Astrocyte of the spinal cord (primary cell): ENCODE measurements around the gene PRPF8.

Experiments
- DNase-seq: peaks from one replicate; pipeline ENCODE4 v3.0.0; 2011; ENCODE audit warnings: low read depth, low spot score
- H3K4me3 ChIP-seq: 2 replicates; pipeline ENCODE4 v1.5.1; 2011; ENCODE audit warnings: low read depth, mild to moderate bottlenecking, low read length, moderate library complexity
- in situ Hi-C: cut with HindIII; loops from 2 replicates; pipeline ENCODE4 v1.10.0; 2017; ENCODE audit warnings: low sequenced_read_pairs
- TF ChIP-seq, protein P1 (sequence below): IDR thresholded peaks from 2 replicates; pipeline ENCODE4 v1.5.1; 2012; ENCODE audit warnings: low read depth, mild to moderate bottlenecking, low read length, inconsistent platforms

PRPF8 gene

DNA sequence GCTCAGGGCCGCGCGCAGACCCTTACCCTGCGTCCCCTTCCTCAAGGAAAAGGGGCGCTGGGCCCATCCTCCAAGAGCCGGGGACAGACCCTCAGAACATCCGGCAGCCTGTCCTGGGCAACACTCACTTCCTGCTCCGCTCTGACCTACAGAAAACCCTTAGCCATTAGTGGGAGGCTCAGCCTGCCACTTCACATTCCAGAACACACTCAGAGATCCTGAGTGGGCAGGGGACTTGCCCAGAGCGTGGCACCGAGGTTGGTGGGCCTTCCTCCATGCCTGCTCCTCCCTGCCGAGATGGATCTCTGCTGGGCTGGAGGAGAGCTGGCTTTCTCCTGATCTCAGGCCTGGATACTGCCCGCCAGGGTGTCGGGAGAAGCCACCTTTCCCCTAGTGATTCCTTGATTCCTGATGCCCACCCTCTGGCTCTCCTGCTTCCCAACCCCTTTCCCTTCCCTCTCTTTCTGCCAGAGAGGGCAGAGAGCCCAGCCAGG, 40.6 kb downstream of the PRPF8 start:
- no peak overlapping the region for H3K4me3 ChIP-seq
- TF ChIP-seq, protein P1, sequence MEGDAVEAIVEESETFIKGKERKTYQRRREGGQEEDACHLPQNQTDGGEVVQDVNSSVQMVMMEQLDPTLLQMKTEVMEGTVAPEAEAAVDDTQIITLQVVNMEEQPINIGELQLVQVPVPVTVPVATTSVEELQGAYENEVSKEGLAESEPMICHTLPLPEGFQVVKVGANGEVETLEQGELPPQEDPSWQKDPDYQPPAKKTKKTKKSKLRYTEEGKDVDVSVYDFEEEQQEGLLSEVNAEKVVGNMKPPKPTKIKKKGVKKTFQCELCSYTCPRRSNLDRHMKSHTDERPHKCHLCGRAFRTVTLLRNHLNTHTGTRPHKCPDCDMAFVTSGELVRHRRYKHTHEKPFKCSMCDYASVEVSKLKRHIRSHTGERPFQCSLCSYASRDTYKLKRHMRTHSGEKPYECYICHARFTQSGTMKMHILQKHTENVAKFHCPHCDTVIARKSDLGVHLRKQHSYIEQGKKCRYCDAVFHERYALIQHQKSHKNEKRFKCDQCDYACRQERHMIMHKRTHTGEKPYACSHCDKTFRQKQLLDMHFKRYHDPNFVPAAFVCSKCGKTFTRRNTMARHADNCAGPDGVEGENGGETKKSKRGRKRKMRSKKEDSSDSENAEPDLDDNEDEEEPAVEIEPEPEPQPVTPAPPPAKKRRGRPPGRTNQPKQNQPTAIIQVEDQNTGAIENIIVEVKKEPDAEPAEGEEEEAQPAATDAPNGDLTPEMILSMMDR, result no peak
- DNase-seq, result no peak
- in situ Hi-C loops, result no loop called here

DNA sequence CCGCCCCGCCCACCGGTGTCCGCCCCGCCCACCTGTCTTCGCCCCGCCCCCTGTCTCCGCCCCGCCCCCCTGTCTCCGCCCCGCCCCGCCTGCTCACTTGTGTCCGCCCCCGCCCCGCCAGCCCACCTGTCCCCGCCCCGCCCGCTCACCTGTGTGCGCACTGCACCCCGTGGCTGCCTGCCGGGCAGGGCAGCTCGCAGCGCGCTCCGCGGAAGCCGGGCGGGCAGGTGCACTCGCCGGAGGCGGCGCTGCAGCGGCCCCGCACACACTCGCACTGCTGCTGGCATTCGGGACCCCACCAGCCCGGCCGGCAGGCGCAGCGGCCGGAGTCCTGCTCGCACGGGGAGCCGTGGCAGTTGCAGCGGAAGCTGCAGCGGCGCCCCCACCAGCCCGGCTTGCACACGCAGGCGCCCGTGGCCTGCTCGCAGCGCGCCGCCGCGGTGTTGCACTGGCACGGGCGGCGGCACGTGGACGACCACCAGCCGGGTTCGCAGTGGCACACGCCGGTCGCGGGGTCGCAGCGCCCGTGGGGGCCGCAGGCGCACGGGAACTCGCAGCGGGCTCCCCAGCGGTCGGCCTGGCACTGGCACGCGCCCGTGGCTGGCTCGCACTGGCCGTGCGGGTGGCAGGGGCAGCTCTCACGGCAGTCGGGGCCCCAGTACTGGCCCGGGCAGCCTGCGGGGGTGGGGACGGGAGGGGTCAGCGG, 41.2 kb downstream of the PRPF8 start:
- peak overlapping the region; percentile 15 for H3K4me3 ChIP-seq
- TF ChIP-seq, protein P1, result peak; percentile 26
- in situ Hi-C loops, result no loop called here
- DNase-seq, result no peak

DNA sequence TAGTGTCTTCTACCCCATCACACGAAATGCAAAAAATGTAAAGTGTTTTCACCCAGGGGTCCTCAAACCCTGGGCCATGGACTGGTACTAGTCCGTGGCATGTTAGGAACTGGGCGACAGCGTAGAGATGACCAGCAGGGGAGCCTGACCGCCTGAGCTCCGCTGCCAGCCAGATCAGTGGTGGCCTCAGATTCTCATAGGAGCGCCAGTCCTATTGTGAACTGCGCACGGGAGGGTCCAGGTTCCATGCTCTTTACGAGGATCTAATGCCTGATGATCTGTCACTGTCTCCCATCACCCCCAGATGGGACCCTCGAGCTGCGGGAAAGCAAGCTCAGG, 43.6 kb downstream of the PRPF8 start:
- TF ChIP-seq, protein P1, result no peak
- DNase-seq, result no peak
- in situ Hi-C loops, result no loop called here
- H3K4me3 ChIP-seq, result no peak overlapping the region

DNA sequence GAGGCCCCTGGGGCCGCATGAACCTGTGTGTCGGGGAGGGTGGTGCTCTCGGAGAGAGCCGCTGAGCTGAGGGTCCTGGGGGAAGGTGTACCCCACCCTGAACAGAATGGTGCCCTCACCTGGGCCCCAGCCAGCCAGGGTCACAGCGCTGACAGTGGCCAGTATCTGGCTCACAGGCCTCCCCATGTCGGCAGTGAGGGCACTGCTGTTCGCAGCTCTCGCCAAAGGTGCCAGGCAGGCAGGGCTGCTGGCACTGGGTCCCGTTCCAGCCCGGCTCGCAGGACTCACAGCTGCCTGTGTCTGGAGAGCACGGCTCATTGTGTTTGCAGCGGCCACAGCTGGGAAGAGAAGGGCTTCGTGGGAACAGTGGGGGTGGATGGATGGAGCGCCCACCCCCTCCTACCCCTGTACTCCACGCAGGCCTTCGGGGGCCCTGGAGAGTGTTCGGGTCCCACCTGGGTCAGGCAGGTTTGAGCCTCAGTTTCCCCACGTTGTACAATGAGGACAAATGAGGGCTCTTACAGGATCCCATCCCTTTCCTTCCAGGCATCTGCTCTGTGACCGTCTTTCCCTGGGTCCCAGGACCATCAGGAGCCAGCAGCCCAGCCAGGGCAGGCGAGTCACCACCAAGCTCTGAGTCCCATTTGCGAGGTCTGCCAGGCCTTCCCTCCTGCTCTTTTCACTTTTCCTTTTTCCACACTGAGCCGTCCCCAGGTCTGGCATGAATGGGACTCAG, 44.2 kb downstream of the PRPF8 start:
- in situ Hi-C loops, result no loop called here
- TF ChIP-seq, protein P1, result no peak
- DNase-seq, result no peak
- no peak overlapping the region for H3K4me3 ChIP-seq

DNA sequence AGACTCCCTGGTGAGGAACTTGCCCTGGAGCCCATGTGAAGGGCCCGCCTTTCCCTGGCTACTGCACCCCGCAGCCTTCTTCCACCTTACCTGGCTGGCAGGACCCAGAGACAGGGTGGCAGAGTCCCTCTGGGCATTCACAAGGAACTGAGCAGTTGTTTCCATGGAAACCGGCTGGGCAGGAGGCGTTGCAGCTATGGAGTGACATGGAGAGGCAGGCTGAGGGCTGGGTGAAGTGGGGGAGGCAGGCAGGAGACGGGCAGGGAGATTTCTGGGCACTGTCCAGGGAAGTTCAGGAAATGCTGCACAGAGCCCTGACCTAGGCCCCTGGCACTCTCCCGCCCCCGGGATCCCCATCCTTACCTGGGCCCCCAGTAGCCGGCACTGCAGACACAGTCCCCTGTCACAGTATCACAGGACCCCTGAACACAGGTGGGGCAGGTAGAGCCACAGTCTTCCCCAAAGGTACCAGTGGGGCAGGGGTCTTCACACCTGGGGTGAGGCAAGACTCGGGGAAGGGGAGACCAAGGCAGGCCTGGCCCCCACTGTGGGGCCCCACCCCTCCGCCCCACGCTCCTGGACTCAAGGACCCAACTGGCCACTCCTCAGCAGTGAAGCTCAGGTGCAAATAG, 45.0 kb downstream of the PRPF8 start:
- H3K4me3 ChIP-seq, result no peak overlapping the region
- TF ChIP-seq, protein P1, result no peak
- no peak for DNase-seq
- in situ Hi-C loops, result no loop called here

DNA sequence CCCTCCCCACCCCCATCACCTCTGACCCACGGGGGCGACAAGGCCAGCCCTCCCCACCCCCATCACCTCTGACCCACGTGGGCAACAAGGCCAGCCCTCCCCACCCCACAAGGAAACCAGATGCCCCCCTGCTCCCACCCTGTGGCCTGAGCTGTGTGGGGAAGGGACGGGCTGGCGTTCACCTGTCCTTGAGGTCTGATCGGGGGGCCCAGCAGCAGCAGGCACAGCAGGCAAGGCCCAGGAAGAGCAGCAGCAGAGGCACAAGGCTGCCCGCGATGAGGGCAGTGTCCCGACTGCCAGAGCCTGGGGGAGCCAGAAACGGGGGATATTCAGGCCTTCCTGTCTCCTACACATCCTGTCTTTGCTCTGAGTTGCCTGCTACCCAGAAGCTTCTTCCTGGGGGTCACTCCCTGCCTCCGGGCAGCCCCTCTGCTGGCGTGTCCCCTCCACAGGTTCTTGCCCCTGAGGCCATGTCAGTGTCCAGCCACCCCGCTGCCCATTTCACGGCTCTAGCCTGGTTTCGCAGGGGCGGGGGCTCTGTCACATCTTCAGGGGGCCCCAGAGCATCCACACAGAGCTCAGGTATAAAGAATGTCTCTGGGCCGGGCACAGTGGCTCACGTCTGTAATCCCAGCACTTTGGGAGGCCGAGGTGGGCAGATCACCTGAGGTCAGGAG, 45.9 kb downstream of the PRPF8 start:
- no peak overlapping the region for H3K4me3 ChIP-seq
- no peak for DNase-seq
- in situ Hi-C loops, result no loop called here
- TF ChIP-seq, protein P1, result no peak
